CD4-positive, alpha-beta T cell treated with Interleukin-10 for 1 hour (primary cell): ENCODE data around the gene LRP1B.

Experiments
- DNase-seq: peaks from one replicate; pipeline ENCODE4 v3.0.0-alpha.2; 2020

Gene LRP1B

DNA sequence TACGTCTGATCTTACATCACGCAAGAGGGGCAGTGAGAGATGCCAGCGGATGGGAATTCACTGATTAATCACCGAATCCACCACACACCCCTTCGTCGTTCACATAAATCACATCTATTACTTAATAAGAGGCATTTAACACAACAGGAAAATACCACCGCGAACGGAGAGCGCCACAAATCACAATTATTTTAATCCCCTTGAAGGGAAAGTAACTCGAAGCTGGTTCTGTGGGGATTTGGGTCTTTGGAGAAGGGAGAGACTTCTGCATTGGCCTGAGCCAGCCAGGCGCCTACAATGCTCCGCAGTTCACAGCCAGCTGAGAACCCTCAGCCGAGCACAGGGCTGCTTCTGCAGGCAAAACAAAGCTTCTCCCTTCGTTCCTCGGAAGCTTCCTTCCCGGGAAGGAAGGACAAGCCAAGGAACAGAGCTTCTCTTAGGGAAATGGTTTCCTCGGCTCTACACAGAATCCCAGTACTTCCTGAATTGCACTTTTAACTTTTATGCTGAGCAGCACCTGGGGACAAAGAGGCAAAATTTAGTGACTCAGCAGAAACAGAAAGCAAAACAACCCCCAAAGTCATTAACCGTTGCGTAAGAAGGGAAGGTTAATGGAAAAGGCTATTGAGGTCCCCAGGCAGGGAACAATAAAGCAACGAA is at the start of gene LRP1B:
Gene LRP1B (minus strand): TSS at position 7 of the 660 bp plus-strand sequence. CDS start 287 bp downstream, outside the sequence.
- no peak for DNase-seq

- no peak for DNase-seq
Measured at GRCh38 chr2:142179686-142180085, 48.9 kb upstream of the LRP1B start.

GRCh38 chr2:142178604-142179003 is 47.8 kb upstream of the LRP1B start:
- no peak for DNase-seq

DNA sequence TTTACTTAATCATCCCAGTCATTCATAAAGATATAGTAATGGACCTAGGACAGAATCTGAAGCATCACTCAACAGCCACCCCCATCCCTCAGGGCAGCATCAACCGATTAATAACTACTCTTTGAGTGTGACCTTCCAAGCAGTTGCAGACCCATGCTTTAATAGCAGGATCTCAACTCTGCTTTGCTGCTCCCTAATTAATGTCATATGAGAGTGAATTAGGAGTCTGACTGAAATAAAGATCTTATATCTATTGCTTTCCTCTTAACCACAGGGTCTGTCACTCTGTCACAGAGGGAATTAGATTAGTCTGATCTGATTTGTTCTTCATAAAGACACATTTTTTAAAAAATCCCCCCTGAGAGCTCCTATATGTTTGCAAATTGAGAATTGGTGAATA is 46.1 kb upstream of the LRP1B start:
- no peak for DNase-seq

DNA sequence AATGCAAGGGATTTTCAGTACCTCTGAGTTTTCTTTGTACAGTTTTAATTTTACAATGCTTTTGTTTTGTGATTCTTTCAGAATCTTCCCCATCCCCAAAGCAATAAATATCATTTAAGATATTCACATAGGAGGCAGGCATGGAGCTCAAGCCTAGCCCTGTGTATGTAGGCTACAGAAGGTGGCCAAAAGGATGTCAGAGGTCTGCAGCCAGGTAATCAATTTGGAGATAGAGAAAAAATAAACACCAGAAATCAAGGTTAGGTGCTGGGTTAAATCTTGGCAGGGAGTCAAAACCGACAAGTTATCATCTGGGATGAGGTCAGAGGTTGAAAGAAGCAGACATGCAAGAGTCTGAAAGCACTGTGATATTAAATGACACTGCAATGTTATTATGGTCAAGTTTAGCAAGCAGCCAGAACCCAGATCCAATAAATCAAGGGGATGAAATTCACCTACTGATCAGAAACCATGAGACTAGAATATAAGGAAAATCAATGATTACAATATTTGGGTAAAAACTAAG is 45.1 kb upstream of the LRP1B start:
- DNase-seq, result no peak

DNA sequence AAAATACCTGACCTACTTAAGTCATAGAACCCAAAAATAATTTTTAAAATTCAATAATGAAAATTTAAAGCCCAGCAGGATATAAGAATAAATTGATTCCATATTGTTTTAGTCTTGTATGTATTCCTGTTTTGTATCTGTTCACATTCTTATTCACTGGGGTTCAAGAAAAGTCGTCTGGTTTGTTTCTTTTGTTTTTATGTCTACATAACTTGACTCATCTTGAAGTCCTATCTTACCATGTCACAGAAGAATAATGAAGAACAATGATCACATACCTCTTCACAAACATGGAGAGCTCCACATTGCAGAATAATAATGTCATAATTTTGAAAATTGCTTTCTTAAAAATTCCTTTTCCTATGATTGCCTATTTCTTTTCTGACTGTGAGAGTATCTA is 43.4 kb upstream of the LRP1B start:
- DNase-seq, result no peak

GRCh38 chr2:142170847-142171246 is 40.0 kb upstream of the LRP1B start:
- DNase-seq, result no peak

GRCh38 chr2:142165790-142166189 is 35.0 kb upstream of the LRP1B start:
- no peak for DNase-seq

DNA sequence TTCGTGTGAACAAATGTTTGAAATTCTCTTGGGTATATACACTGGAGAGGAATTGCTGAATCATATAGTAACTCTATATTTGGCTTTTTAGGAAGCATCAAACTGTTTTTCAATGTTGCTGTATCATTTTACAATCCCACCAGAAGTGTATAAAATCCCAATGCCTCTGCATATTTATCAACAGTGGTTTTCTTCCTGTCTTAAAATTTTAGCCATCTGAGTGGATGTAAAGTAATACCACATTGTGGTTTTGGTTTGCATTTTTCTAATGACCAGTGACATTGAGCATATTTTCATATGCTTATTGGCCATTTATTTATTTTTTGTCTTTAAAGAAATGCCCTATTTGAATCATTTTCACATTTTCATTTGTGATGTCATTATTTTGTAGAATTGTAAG is 22.8 kb upstream of the LRP1B start:
- no peak for DNase-seq

DNA sequence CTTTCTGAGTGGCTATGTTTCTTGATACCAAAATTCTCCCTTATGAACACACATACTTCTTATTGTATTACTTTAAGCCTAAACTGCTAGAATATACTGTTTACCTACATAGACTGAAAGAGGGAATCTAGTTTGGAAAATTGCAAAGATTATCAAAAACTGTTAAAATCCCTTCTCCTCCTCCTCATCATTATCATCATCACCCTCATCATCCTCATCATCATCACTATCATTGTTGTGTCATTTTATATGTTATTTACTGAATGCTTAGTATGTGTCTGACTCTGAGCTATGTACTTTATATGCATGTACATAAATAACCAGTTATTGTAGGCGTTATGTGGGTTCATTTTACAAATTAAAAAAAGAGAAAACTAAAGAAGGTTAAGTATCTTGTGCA is 19.6 kb upstream of the LRP1B start:
- no peak for DNase-seq

DNA sequence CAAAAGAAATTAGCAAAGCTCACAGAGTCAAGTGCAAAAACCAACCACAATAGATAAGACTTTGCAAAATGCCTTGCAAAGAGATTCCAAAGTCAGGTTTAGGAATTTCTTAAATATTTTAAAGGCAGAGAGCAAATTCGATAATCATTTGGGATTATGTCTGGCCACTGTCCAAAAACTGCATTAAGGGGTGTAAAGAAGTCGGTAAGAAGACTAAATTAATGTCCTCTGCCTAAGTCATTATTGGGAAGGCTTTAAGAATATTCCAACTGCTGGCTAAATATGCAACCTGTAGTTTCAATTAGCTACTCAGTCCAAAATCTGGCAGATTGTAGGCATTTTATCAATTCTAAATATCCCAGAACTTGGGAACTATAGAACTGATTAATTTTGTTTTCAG is 13.7 kb upstream of the LRP1B start:
- DNase-seq, result no peak

DNA sequence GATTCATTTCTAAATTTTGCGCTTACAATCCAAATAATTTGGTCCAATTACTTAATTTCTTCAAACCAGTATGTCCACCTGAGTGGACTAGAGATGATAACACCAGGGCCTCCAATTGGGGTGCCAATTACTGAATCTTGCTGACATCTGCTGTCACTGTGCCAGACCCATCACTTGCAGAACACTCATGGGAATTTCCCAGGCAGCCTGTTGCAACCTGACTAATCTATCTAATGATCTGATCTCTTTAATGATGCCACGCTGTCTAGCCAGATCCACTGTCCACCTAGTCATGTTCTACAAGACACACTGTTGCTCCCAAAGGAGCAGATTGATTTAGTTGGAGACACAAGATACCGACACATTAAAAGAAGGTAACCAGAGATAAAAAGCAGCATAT is 11.8 kb upstream of the LRP1B start:
- DNase-seq, result no peak

- DNase-seq, result no peak
Measured at GRCh38 chr2:142140434-142140845, 9.6 kb upstream of the LRP1B start.

- no peak for DNase-seq
Measured at GRCh38 chr2:142139384-142139783, 8.6 kb upstream of the LRP1B start.

GRCh38 chr2:142136571-142136970 is 5.8 kb upstream of the LRP1B start:
- DNase-seq, result no peak

DNA sequence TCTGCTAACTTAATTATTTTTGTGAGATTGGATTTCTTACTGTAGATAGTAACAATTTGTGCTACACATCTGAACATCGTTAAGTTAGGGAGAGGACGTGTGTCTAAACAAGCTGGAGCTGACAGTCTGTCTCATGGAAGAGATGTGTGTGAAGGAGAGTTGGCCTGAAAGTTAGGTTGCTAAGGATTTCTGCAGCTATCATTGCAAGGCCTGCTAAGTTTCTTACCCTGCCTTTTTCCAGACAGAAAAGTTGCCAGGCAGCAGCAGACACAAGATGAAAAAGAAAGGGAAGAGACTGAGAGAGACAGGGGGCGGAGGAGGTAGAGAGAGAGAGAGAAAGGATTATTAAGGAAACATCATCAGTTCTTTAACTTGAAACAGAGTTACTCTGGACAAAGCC is 4.1 kb upstream of the LRP1B start:
- no peak for DNase-seq

GRCh38 chr2:142130111-142131009 is 456 bp downstream of the LRP1B start:
- DNase-seq, result no peak

GRCh38 chr2:142128105-142128504 is 2.7 kb downstream of the LRP1B start:
- DNase-seq, result no peak

DNA sequence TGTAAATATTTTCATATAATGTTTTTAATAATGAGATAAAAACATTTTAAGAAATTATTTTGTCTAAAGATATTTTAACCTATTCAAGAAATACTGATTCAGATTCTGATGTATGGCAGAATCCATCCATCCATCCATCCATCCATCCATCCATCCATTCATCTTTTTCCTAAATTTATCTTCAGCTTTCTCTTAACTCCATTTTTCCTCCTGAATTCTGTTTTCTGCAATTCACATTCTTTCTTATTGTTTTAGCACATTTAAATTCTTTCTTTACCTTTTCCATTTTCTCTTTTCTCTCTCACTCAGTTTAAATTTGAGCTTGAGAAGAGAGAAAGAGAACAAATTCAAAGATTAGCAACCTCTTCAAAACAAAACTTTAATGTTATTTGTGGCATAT is 3.6 kb downstream of the LRP1B start:
- DNase-seq, result no peak

DNA sequence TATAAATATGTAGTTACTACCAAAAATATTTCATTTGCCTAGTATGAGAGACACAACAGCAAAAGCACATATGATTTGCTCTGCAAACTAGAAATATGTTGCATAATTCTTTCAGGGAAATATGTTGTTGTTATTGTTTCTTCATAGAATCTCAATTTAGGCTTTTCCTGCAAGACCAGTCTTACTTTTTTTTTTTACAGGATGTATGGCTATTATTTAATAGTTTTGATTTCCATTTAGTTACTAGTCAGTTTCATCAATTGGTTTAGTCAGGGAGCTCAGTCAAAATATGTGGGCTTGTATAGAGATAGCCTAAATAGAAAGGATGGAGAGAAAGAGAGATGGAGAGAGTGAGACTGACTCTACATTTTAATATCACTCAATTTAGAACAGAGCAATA is 6.1 kb downstream of the LRP1B start:
- no peak for DNase-seq

- no peak for DNase-seq
Measured at GRCh38 chr2:142119347-142119746, 11.5 kb downstream of the LRP1B start.

- DNase-seq, result no peak
Measured at GRCh38 chr2:142112757-142113221, 18.0 kb downstream of the LRP1B start.

GRCh38 chr2:142104134-142104758 is 26.6 kb downstream of the LRP1B start:
- no peak for DNase-seq

DNA sequence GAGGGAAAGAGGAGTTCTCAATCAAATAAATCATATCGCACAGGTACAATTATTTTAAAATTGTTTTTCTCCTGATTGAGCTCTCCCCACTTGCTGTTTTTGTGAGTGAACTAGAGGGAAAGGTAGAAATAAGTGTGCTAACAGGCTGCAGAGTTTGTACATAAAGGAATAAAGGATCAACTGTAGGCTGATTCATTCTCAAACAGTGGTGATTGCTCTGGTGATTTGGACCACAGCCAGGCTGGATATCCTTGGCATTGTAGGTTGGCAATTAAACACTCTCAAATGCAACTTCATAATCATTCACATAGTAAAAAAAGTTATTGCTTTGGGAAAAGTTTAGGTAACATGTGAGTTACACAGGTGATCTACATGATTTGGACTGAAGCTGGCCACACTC is 29.8 kb downstream of the LRP1B start:
- no peak for DNase-seq
